Measurements from ENCODE around the gene MPP3.

GRCh38 chr17:43853546-43853945 lies 20.6 kb upstream of the MPP3 start:
- no peak for TF ChIP-seq CTCF (conservative IDR thresholded peaks at IDR 0.05; ENCODE audit: low read depth, low read length)
- no peak for TF ChIP-seq EZH2 (IDR thresholded peaks at IDR 0.05; ENCODE audit: low read length, unreplicated experiment)
